ENCODE results near the gene TMX3.

Gene TMX3

DNA sequence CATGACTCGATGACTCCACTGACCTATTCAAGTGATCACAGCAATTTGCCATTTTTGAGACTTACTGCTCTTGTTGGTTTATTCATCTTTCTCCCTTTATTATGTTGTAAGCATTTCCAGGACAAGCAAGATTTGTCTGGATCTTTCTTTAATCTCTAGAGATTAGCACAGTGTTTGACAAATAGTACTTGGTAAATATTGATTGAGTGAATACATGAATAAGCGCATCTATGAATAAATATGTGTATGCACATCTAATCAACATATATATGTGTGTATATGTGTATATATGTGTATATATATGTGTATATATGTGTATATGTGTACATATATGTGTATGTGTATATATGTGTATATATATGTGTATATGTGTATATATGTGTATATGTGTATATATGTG is 7.3 kb downstream of the TMX3 start:
- DNase-seq, result no peak

DNA sequence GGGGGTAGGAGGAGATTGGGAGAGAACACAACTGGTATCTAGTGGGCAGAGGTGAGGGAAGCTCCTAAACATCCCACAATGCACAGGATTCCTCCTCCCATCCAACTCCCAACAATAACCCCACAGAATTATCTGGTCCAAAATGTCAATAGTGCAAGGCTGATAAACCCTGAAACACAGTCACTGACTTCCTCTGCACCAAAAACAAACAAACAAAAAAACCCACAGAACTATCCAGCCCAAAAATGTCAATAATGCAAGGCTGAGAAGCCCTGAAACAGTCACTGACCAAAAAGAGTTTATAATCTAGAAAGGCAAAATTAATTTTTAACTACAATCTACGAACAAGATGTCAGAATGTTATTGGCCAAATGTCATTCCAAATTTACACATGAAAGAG is 9.8 kb downstream of the TMX3 start:
- DNase-seq, result no peak

DNA sequence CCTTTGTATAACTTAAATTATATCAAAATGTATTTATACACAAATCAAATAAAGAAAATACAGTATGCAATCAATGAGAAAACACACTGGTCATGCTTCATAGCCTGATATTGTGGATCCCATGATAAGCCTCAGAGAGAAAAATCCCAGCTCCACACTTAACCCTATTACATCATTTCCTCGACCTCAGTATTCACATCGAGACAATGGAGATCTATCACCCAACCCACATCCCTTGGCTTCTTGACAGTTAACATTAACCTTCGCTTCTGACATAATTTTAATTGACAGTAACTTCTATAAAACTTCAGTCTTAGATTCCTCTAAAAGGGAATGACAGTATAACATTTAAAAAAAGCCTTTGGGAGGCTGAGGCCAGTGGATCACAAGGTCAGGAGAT is 11.6 kb downstream of the TMX3 start:
- no peak for DNase-seq

DNA sequence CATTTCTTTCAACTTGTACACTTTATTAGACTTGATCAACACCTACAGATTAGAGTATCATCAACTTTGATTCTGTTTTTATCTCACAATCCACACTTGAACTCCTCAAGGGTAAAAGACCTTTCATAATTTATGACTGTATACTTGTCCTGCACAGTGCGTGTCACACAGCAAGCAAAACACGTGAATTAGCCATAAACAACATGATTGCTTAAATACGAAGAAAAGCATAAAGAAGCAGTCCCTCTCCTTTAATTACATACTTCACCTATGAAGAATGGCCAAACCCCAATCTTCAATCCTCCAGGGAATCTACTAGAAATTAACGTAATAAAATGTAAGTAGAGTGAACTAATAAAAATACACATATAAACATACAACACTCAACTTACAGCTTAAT is 13.6 kb downstream of the TMX3 start:
- no peak for DNase-seq

DNA sequence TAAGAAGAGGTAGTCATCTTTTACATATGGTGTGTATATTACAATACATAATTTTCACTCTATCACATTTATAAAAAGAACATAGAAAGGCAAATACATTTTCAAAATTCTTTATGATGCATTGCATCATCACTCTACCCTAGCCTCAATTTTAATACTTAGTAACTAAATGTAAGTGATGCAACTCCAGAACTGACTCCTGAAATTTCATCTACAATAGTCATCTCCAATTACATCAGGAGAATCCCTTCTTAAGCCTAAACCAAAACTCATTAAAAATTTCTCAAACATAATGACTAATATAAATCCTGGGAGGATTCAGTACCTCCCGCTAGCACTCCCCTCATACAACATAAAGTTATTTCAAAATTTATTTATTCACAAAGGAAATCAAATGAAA is 15.9 kb downstream of the TMX3 start:
- DNase-seq, result no peak

DNA sequence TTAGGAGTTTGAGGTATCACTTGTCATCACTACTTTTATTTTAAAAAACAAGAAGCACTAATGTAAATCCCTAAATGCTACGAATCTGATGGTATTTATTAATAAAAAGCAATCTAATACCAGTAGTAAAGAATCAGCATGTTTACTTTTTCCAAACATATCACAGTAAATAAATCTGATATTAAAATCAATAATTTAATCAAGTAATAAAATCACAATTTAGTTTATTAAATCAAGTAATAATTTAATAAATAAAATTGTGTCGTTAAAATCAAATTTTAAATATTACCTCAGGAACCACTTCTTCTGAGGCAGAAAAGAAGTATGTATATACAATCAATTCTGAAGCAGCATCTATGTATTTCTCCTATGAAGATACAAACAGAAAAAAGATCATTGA is 18.0 kb downstream of the TMX3 start:
- DNase-seq, result no peak

DNA sequence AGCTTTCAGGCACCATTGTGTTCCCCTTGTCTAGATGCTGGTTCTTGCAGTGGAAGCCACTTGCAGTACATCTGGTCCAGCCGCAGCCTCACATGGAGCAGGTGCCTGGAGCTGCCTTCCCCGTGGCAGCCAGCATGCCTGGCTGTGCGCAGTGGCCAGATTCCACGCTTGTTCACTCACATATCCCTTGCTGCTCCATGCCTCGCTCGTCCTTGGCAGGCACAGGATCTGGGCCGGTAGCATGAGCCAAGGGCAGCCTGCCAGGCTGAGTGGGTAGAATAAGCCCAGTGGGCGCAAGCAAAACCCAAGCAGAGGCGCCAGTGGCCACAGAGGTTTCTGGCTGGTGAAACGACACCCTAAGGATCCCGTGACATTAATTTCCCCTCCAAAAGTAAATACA is 20.6 kb downstream of the TMX3 start:
- DNase-seq, result no peak

DNA sequence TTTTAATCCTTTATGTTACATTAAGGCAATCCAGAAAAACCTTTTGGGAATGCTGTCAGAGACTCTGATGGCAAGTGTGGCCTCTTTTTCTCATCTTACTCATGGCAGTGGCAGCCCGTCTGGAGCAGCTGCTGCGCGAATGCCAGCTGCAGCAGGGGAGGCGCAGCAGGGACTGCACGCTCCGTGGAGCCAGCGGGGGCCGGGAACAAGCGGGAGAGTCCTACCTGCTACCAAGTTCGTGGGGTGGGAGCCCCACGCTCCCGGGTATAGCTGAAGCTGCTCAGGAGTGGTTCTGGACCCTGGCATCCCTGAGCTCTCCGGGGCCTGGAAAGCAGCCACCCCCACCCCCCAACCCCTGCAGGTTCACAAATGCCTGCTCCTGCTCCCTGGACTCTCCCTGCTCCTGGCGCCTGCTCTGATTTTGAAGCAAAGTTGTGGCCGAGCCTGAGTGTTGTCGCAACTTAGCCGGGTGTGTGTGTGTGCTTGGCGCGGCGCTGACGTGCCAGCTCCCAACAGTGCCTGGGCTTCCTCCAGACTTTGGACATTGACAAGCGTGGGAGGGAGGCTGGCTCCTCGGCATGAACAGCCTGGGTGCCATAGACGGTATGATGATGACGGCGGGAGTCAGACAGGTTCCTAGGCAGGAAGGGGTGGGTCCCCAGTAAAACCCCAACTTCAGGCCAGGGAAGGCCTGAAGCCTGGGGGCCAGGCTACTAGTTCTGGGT is 21.7 kb downstream of the TMX3 start:
- DNase-seq, result no peak

DNA sequence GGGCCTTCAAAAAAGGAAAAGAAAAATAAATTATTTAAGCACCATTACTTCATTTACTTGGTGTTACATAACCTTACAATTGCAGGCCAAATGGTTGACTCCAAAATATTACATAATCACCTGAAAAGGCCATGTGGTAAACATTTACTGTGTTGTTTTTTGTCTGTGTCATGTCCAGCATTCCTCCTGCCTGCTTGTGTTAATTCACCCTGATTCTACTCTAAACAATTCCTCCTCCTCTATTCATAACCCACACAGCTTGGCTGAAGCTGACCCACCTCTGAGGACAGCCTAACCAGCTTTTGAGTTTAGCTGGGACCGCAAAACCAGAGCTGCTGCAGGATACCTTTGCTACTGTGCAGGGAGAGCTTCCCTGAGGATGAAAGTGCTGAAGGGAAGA is 35.4 kb downstream of the TMX3 start:
- no peak for DNase-seq

DNA sequence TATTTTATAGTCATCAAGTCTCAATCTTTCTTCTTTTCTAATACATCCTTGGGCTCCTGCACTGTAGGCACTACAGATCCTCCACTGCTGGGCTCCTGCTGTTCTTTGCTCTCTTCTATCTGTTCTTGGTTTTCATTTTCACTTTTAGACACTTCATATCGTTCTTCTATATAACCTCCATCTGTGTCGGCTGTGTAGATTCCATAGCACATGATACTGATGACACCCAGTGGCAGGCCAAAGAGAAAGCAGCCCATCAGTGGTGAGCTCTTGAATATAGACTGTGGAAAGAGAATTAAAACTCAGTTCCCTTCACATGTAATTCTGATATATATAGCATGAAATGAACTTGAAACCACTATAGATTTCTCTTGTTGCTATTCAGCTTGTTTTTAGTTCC is 38.0 kb downstream of the TMX3 start:
- no peak for DNase-seq

DNA sequence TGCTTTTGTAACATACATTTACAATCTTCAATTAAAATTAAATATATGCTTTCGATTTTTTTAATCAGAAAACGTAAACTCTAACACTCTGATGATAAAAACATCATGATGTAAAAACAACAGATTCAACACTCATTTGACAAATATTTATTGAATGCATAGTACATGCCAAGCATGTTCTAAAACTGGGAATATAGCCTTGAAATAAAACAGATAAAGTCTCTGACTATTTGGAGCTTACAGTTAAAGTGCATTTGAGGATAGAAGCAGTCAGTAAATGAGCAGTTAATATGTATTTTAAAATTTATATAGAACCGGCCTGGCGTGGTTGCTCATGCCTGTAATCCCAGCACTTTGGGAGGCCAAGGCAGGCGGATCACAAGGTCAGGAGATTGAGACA is 47.8 kb downstream of the TMX3 start:
- no peak for DNase-seq

DNA sequence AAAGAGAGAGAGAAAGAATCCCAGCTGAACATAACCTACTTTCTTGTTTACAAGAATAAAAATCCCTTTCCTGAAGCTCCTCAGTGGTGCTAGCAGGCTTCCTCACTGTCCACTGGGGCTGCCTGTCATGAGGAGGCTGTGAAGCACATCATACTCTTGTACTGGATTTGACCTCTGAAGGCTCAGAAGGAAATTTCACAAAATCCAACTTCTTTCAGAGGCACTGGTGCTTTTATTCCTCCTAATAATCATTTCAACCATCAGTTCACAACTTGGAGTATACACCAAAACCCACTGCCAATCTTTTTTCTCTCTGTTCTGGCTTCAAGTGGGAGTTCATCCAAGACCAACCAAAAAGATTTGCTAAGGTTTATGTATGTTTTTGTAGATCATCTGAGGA is 48.5 kb downstream of the TMX3 start:
- no peak for DNase-seq

DNA sequence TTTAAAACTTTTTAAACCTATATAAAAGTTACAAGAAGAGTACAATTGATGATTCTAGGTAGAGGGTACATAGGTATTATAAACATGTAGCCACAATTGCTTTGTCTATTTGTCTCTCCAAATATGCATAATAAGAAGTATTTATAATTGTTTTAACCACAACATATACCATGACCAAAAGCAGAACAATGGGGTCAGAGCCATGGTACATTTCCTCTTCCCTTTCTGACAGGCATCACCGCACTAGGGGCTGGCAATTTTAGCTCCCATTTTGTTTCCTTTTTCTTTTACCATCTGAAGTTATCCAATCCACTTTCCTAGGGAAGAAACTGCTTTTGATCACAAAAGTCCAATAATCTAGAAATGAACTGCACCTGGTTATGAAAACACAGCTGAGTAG is 49.3 kb downstream of the TMX3 start:
- no peak for DNase-seq

DNA sequence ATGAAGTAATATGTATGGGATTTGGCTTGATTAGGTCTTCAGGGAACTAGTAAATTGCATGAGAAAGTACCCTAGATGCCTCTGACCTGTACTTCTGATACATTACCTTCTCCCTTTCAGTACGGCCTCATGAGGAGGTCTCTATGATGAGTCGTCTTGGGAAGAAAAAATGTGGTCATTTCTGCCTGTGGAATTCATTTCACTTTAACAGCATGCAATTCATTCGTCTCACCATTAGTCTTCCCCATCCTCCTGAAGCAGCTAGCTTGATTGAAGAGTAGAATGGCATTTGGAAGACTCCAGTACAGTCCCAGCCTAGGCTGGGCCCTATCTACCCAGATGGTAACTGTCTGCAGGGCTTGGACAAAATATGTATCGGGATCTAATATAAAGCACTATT is 52.2 kb downstream of the TMX3 start:
- DNase-seq, result no peak

DNA sequence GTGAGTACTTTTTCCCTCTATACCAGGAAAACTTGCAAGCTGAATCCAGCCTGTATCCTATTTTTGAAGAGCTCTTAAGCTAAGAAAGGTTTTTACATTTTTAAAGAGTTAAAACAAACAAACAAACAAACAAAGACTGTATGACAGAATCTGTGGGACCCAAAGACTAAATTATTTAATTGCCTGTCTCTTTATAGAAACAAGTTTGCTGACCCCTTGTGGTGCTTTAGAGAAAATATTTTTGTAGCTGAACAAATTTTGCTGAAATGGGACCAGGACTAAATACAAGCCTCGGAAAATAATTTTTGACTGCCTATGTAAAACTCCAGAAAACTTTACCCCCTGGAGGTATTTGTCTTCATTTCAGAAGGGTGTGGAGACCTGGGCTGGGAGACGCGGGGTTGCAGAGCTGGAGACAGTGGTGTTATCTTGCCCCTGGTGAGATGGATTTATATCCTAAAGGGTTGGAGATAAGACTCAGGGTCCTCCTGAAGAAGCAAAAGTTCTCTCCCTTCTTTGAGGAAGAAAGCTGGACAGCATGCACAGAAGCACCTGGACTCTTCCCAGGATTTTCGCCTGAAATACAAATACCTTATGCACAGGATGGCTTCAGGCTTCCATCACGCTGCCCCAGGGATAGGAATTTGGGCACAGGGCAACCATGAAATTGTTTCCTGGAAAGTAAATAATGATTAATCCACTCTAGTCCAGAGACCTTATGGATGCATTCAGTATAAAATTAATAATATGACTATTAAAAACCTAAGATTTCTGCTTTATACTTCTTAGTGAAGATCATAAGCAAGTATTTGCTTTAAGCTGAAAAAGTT is 54.3 kb downstream of the TMX3 start:
- DNase-seq, result peak; percentile 50

DNA sequence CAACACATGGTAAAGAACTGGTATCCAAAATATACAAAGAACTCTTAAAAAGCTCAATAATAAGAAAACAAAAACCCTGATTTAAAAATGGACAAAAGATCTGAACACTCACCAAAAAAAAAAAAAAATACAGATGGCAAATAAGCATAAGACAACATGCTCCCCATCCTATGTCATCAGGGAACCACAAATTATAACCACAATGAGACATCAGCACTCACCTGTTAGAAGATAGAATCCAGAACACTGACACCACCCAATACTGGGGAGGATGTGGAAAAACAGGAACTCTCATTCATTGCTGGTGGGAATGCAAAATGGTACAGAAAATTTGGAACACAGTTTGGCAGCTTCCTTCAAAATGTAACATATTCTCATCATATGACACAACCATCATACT is 66.7 kb downstream of the TMX3 start:
- no peak for DNase-seq

DNA sequence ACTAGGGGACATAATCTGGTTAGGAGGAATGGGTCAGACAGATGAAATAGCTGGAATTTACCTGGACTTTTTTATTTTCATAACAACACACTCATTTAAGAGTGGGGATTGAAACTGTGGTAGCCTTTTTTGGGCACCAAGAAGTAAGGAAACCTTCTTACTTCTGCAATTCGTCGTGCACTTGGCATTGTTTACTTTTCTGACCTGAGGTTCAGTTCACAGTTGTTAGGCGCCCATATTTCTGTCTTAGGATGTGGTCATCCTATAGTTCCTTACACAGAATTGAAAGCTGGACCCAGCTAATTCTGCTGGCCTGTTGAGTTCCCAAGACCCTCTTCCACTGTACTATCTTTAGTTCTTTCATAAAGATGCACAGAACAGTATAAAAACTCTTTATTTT is 72.9 kb downstream of the TMX3 start:
- DNase-seq, result no peak

DNA sequence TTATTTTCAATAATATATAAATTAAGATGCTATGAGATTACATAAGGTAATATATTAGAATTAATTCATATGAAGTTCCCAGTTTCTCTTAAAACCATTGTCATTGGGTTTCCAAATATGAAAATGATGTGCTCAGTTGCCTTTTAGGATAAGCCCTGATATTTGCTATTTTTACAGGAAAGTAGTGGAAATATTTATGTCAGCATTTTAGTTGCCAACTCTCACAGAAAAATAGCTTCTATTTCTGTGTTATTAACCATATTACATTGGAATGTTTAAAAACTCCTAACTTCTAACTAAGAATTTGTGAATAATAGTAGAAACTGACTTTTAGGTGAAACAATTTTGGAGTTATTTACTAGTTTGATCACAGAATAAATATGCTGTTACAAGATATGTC is 74.0 kb downstream of the TMX3 start:
- no peak for DNase-seq

DNA sequence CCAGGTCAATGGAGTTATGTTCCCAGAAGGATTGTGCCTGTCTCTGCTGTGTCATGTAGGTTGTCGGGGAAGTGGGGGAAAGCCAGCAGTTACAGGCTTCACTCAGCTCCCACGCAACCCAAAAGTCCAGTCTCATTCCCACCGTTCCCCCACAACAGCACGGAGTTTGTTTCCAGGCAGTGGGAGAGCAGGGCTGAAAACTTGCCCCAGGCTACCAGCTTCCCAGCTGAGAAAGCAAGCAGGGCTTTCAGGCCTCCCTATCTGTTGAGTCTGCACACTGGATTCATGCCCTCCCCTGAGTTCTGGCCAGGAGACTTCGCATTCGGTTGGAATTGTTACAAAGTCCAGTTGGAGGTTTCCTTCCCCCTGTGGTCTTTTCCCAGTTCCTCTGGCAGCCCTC is 76.3 kb downstream of the TMX3 start:
- no peak for DNase-seq

DNA sequence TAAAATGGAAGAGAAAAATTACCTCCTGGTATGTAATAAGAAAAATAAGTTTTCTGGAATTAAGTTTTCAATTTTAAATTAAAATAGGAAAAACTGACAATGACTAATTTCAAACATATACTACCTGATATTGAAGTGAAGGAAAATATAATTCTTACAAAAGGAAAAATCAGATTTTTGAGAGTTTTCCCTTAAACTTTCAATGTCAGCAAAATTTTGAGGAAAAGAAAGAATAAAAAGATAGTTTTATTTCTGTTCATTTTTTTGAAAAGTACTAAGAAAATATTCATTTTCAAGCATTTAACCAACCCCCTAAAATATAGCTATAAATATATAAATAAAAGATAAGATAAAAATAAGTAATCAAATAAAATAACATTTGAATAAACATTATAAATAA is 87.1 kb downstream of the TMX3 start:
- no peak for DNase-seq
